OCI-M2 (cell line): ENCODE results near the gene R3HDM1.
"Not testable (repeated sequence)": the region's sequence is repeated elsewhere in the genome, so short reads cannot be mapped to it uniquely, and the experiment has no call there.

Source experiments
- DNase-seq: peaks from one replicate; lab custom pipeline; 2025; ENCODE audit not compliant: unreplicated experiment; lab: John Stamatoyannopoulos, UW

R3HDM1 gene

DNA sequence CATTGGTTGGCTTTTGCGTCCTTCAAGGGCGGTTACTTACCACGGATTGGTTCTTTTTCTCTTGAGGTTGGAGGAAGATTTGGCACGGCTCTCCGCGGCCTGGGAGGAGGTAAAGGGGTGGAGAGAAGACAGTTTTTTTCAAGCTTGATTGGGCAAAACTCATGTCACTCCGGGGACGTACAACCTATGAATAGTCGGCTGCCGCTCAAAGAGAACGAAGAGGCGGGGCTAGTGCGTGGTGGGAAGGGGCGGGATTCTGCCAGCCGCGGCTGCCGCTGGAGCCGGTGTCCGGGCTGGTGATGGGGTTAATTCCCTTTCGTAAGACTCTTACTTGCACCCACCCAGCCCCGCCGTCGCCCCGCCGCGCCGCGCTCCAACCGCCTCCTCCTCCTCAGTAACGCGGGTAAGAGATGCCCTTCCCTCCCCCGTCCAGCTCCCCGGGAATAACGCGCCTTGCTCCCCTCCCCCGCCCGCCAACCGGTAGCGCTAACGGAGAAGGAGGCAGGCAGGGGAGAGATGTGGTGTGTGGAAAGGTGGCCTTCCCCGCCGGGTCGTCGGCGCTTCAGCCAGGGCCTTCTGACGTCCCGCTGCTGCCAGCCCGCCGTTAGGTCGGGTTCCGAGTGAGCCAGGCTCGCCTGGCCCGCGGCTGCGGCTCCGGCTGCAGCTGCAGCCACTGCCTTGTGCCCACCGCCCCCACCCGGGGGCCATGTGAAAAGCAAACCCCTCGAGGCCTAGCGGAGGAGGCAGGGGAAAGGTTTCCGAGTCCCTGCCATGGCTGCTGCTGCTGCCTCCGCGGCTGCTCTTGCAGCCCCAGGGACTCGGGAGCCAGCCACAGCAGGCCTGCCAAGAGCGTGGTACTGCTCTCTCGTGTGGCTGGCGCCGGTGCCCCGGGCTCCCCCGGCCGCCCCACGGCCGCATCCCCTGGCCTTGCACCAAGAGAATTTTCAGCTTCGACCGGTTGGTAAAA lies at the start of gene R3HDM1:
TSS of gene R3HDM1 (plus strand) at position 254 of the 967 bp plus-strand sequence. CDS start 73,362 bp downstream, outside the sequence.
- DNase-seq = peak; percentile 95

DNA sequence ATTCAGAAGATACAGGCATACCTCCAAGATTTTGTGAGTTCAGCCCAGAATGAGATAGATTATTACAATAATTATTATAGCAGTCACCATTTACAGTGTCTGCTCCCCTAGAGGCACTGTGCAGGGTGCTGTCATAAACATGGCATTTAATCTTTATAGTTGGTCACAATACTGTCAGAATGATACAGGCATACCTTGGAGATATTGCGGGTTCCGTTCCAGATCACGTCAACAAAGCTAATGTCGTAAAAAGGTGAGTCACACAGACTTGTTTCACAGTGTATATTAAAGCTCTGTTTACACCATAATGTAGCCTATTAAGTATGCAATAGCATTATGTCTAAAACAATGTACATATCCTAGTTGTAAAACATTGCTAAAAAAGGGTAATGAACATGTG lies 45.8 kb upstream of the R3HDM1 start:
- no peak for DNase-seq

DNA sequence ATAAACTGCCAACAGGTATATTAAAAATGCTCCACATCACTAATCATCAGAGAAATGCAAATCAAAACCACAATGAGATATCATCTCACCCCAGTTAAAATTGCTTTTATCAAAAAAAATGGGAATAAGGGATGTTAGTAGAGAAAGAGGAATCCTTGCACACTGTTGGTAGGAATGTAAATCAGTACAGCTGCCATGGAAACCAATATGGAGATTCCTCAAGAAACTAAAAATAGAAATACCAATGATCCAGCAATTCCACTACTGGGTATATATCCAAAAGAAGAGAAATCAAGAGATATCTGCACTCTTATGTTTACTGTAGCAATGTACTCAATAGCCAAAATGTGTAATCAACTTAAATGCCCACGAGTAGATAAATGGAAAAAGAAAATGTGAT lies 40.9 kb upstream of the R3HDM1 start:
- DNase-seq = no peak

DNA sequence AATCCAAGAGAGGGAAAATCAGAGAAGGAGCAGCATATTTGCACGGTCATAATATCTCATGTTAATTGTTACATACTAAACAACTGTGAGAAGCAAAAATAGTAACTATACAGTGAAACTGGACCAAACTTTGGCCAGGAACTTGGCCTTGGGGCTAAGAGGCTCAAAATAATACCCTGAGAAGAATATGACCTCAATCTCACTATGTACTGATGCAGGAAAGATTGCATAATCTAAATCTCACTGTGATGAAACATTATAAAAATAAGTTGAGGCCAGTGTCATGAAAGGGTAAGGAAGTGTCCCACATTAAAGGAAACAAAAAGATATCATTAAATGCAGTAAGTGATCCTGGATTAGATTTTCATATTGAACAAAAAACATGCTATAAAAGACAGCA lies 36.8 kb upstream of the R3HDM1 start:
- DNase-seq = no peak

DNA sequence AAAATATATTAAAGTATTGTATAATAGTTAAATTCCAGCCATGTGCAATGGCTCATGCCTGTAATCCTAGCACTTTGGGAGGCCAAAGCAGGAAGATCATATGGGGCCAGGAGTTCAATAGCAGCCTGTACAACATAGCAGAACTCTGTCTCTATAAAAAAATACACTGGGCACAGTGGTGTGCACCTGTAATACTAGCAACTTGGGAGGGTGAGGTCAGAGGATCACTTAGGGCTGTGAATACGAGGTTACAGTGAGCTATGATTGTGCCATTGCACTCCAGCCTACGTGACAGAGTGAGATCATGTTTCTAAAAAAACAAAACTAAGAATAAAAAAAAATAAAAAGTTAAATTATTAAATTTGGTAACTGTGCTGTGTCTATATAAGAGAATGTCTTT lies 36.4 kb upstream of the R3HDM1 start:
- no peak for DNase-seq

DNA sequence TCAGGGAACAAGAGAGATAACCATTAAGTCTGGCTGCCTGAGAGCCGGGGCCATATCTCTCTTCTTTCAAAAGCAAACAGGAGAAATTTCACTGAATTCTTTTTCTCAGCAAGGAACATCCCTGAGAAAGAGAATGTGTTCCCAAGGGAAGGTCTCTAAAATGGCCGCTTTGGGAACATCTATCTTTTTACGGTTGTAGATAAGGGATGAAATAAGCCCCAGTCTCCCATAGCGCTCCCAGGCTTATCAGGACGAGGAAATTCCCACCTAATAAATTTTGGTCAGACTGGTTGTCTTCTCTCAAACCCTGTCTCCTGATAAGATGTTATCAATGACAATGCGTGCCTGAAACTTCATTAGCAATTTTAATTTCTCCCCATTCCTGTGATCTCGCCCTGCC lies 32.7 kb upstream of the R3HDM1 start:
- not testable (repeated sequence) for DNase-seq

DNA sequence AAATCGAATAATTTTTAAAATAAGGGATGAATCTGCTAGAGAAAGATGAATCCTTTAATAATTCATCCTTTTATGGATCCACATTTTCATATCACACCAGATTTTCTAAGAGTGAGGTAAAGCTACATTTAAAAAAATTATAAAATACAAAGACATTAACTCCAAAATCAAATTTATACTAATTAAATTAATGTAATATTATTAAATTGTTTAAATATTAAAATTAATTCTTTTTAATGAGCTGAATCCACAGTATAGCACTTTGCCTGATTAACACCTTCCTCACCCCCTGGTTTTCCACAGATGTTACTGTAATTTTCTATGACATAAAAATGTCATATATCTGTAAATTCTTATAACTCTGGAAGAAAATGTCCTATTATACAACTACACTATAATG lies 26.5 kb upstream of the R3HDM1 start:
- DNase-seq = no peak

DNA sequence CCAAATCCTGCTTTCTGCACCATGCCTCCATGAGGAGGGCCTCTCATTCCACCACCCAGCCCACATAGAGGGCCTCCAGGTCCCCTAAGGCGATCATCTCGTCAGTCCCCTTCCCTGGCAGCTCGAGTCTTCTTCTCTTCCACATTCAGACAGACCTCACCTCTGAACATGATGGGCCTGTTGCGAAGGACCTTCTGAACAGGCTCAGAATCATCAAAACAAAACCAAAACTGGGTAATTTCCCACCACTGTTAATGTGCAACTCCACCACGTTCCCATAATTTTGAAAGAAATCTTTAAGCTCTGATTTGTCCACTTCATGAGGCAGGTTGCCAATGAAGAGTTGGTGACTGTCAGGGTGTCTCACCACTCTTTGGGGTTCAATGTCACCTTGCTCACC lies 20.7 kb upstream of the R3HDM1 start:
- DNase-seq = no peak

DNA sequence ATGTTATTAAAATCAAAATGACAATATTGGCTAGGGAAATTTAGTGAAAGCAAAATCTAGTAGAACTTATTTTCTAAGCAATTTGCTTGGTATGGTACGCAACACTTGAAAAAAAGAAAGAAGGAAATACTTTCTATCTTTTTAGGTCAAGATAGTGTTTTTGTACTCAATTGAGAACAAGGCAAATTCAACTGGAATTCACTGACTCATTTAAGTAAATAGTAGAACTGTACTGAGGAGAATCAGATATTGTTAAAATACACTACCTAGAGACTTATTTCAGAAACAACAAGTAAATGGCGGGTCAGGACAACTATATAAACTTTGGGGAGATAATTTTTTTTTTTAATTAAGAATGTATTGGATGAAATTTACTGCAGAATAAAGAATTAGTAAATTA lies 19.2 kb upstream of the R3HDM1 start:
- no peak for DNase-seq

DNA sequence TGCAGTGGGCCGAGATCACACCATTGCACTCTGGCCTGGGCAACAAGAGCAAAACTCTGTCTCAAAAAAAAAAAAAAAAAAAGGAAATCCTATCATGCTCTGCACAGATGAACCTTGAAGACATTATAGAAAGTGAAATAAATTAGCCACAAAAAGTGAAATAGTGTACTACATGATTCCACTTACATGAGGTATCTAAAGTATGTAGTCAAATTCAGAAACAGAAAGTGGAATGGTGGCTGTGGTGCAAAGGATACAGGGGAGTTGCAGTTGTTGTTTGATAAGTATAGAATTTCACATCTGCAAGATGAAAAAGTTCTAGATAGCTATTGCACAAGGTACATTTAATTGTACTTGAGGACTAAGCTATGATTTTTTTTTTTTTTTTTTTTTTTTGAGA lies 5.5 kb upstream of the R3HDM1 start:
- DNase-seq = no peak

DNA sequence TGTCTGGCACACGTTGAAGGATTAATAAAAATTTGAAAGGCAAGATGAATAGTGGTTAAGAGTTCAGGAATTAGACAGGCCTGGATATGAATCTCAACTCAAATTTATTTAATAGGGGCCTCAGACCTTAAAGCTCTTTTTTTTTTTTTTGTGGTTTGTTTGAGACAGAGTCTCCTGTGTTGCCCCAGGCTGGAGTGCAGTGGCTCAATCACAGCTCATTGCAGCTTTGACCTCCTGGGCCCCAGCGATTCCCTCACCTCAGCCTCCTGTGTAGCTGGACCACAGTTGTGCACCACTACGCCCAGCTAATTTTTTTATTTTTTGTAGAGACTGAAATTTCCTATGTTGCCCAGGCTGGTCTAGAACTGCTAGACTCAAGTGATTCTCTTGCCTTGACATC lies 3.3 kb upstream of the R3HDM1 start:
- DNase-seq = no peak

DNA sequence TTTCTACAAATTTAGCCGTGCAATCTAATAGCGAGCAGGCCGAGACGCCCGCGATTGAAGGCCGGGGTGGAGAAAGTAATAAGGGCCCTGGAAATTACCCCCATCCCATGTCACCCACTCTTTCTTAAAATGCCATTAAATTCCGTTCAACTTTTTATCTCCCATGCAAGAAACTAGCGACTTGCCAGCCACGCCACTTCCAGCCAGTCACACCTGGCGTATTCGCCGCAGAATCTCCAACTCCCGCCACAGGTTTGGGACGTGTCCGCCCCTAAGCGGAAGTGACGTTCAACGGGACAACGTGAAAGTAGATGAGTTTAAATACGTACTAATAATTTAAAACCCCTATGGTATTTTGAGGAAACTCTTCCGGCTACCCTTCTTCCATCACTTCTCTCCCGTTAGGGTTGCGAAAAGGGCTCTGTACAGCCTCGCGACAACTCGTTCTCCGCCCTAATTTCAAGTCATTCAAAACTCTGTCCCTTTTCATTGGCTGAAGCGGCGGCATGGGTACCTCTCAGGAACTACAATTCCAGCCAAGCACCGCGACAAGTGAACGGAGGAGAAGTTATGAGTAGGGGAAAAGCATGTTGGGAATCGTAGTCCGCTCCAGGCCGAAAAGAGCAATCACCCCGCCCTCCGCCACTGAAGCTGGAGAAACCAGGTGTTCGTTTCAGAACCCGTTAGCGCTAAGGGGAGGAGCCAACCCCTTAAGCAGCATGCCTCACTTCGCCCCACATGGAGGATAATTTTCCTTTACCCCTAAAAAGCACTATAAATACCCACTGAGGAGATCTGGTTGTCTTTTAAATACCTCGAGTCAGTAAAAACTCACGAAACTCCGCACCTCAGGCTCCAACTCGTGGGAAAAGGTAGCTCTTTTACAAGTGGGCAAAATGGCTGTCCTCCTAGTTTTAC lies 712 bp upstream of the R3HDM1 start, which contains the start of gene ZRANB3:
TSS of gene ZRANB3 (minus strand) at position 906 of the 918 bp plus-strand sequence.
- peak; percentile 87 for DNase-seq

DNA sequence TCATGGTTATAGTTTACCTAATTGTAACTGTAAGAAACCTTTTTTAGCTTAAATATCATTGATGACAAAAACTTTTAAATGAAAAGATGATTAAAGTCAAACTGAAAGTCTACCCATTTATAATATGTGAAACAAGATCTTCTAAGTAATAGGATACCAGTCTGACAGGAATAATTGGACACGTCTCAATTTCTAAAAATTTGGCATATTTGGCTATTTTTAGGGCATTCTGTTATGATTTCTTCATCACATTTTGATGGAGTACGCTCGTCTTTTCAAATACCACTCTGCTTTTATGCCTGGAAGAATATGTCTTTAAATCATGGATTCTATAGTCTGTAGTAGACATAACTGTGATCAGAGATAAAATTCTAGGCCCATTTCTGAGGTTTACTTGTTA lies 1.3 kb downstream of the R3HDM1 start:
- no peak for DNase-seq

DNA sequence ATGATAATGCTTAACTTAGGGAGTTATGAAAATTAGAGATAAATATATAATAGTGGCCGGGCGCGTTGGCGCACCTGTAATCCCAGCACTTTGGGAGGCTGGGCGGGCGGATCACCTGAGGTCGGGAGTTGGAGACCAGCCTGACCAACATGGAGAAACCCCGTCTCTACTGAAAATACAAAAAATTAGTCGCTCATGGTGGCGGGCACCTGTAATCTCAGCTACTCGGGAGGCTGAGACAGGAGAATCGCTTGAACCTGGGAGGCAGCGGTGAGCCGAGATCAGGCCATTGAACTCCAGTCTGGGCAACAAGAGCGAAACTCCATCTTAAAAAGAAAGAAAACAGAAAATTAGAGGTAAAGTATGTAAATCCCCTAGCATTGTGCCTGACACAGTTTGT lies 2.3 kb downstream of the R3HDM1 start:
- not testable (repeated sequence) for DNase-seq

DNA sequence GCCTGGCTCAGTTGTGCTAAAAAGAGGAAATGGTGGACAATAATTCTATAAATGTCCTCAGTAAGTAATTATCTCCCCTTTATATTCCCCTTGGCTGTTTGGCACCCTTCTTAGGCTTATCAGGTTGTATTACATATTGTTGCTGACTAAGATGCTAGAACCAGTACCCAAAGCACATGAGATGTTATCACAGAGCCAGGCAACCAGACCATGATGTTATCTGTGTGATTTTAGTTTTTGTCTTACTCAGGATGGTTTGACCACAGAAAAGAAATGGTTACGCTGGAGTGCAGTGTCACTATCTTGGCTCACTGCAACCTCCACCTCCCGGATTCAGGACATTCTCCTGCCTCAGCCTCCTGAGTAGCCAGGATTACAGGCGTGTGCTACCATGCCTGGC lies 15.2 kb downstream of the R3HDM1 start:
- DNase-seq = no peak

DNA sequence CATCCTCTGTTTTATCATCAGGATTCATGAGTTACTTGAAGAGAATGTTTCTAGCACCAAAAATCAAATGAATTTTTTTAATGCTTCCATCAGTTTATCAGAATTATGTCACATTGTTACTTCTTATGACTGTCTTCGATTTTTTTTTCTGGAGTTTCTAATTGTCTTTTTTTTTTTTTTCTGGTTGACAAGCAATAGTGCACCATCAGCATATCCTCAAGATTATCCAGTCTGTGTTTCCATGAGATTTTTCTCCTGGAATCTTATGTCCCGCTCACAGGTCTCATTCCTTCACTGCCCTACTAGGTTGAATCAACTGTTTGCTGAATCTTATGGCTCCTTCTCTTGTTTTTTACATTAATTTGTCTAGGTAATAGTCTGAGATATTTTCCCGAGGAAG lies 16.0 kb downstream of the R3HDM1 start:
- DNase-seq = no peak

DNA sequence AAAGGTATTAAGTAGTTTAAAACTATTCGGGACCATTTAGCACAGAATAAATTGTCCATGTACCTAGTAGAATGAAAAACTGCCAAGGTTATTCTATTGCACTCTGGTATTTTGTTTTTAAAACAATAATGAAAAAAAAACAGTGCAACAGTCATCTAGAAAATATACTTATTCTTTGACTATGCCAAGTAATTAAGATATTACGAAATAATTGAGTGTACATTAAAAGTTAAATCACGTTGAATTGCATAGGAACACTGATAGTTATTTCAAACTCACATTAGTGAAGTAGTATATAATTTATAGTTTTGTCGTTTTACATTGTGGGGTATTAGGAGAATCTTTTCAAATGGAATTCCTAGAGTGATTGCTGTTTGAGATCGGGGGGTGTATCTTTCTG lies 20.1 kb downstream of the R3HDM1 start:
- DNase-seq = no peak

DNA sequence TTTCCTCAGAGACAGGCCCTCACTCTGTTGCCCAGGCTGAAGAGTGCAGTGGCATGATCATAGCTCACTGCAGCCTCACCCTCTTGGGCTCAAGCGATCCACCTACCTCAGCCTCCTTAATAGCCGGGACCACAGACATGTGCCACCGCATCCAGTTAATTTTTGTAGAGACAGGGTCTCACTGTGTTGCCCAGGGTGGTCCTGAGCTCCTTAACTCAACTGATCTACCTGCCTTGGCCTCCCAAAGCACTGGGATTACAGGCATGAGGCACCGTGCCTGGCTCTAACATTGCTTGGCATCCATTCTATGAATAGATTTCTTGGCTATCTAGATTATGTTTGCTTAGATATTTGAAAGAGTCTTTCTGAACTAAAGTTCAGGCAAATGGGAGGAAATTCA lies 21.6 kb downstream of the R3HDM1 start:
- DNase-seq = no peak

DNA sequence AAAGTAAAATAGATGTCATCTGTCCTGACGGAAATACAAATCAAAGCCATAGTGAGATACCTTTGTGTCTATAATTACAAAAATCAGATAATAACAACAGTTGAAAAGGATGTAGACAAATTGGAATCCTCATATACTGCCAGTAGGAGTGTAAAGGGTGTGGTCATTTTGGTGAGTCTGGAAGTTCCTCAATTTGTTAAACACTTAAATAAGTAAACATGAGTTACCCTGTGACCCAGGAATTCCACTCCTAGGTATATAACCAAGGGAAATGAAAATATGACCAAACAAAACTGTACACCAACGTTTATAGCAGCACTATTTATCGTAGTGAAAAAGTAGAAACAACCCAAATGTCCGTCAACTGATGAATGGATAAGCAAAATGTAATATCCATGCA lies 24.0 kb downstream of the R3HDM1 start:
- no peak for DNase-seq

DNA sequence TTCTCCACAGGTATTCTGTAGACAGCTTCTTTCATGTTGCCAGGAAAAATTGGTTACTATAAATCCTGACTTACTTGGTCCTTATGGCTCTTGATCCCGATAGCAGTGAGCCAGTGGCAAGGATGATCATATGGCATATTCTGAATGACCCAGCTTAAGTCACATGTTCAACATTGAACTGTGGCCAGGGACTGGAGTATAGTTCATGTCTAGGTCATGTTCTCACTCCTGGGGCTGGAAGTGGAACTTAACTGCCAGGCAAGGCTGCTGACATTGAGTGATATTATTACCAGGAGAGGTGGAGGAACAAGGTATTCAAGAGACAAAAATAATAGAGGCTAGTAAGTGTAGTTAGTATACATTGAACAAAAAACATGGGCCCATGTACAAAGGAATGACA lies 26.2 kb downstream of the R3HDM1 start:
- DNase-seq = no peak

DNA sequence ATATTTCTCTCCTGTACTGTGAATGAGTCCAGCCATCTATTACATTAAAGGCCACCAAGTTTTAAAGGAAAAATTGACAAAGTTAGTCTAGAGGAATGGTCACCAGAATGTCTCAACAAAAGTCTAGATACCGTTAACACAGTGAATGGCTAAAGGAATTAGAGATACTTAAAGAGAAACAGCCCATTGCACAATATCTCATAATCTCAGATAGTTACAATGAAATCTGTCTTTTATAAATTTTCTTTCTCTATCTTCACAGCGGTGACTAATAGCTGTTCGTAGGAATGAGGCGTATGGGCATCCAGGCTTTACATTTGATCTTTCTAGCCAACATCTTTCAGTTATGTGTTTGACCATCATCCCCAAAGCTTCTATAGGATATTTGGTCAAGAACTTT lies 30.6 kb downstream of the R3HDM1 start:
- no peak for DNase-seq

DNA sequence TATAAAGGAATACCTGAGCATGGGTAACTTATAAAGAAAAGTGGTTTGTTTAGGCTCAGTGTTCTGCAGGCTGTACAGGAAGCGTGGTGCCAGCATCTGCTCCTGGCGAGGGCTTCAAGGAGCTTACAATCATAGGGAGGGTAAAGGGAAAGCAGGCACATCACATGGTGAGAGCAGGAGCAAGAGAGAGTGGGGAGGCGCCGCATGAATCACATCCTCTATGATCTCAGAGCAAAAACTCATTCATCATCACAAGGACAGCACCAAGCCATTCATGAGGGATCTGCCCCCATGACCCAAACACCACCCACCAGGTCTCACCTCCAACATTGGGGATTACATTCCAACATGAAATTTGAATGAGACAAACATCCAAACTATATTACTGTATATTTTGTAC lies 32.5 kb downstream of the R3HDM1 start:
- no peak for DNase-seq
